C4-2B (cell line): ENCODE measurements around the gene SPRED3.

Source experiments
- CTCF ChIP-seq: fragments of 450-650 bp; conservative IDR thresholded peaks from 2 replicates; pipeline ENCODE4 v1.5.1; 2017; ENCODE audit warnings: mild to moderate bottlenecking
- ZFX ChIP-seq: fragments of 450-650 bp; IDR thresholded peaks from 2 replicates; pipeline ENCODE4 v1.6.1; 2017

GRCh38 chr19:38388349-38389100, at the start of gene SPRED3:
- TF ChIP-seq CTCF, result no peak
- TF ChIP-seq ZFX, result no peak
